Spleen (tissue), 7 donors: ENCODE measurements around the gene RAET1G.
"Not testable (repeated sequence)": the region's sequence is repeated elsewhere in the genome, so short reads cannot be mapped to it uniquely, and the experiment has no call there.

Source experiments
- POLR2A ChIP-seq, 3 donors: fragments of 450-650 bp; IDR thresholded peaks; one replicate each; pipeline ENCODE4 v1.5.1; 2017; ENCODE audit warnings: antibody characterized with exemption in 3 of 3, mild to moderate bottlenecking in 1 of 3
- POLR2AphosphoS5 ChIP-seq, 3 donors: sonication (generic); formaldehyde crosslinking; IDR thresholded peaks; one replicate each; pipeline ENCODE4 v1.5.1; 2017; ENCODE audit warnings: antibody characterized with exemption in 3 of 3
- TF ChIP-seq, protein P1 (sequence below), 11 experiments: fragments of 200-600 bp in 7 of 11; fragments of 450-650 bp in 4 of 11; sonication (generic) in 4 of 11; IDR thresholded peaks in 8 of 11; conservative IDR thresholded peaks in 3 of 11; 1 replicate in 7 of 11; 2 replicates in 4 of 11; pipeline versions ENCODE4 v1.4.0 to v1.8.0; 2016 to 2021; ENCODE audit warnings: antibody characterized with exemption in 11 of 11, inconsistent platforms in 4 of 11, mild to moderate bottlenecking in 1 of 11
- donor health status: DM: no; HTN: no; CAD: no; lungs with moderate emphysema.
- donor health status: DM: no; HTN: no; CAD: no.
- donor health status: DM: no; HTN: no; CAD: no.

DNA sequence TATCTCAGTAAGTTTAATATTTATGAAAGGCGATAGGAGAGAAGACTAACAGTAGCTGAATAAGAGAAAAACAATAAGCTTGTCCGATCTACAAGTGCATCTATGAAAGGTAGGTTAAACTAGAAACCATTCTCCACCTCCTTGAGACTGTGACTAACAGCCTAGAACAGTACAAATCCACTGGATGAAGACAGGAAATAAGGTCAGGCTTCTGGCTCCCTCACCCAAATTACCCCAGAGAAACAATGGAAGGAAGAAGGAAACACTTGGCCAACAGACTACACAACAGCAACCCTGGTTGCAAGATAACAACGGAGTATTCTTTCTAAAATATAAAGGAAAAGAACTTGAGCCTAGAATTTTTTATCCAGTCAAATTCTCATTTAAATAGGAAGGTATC is 35.2 kb upstream of the RAET1G start:
- TF ChIP-seq, protein P1, sequence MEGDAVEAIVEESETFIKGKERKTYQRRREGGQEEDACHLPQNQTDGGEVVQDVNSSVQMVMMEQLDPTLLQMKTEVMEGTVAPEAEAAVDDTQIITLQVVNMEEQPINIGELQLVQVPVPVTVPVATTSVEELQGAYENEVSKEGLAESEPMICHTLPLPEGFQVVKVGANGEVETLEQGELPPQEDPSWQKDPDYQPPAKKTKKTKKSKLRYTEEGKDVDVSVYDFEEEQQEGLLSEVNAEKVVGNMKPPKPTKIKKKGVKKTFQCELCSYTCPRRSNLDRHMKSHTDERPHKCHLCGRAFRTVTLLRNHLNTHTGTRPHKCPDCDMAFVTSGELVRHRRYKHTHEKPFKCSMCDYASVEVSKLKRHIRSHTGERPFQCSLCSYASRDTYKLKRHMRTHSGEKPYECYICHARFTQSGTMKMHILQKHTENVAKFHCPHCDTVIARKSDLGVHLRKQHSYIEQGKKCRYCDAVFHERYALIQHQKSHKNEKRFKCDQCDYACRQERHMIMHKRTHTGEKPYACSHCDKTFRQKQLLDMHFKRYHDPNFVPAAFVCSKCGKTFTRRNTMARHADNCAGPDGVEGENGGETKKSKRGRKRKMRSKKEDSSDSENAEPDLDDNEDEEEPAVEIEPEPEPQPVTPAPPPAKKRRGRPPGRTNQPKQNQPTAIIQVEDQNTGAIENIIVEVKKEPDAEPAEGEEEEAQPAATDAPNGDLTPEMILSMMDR (IDR thresholded peaks at IDR 0.05 in 8 of 11, conservative IDR thresholded peaks at IDR 0.05 in 3 of 11): not testable (repeated sequence)
- not testable (repeated sequence) for TF ChIP-seq POLR2AphosphoS5, POLR2A (IDR thresholded peaks at IDR 0.05)
